ENCODE results near the gene CDC42BPB.
"Not testable (repeated sequence)": the region's sequence is repeated elsewhere in the genome, so short reads cannot be mapped to it uniquely, and the experiment has no call there.

CDC42BPB gene

GRCh38 chr14:102929241-102930137, 127.9 kb downstream of the CDC42BPB start:
- Histone ChIP-seq H3K4me3 (ENCODE audit: insufficient read length, low read depth) (peak overlapping the region; percentile 58), H3K9me3 (ENCODE audit: insufficient read depth, low read length) (no peaks in the 10 kb centered on the region), H3K36me3 (ENCODE audit: insufficient read depth, insufficient read length, low read length) (peaks cover 25% of the 10 kb centered on the region), H3K4me1 (ENCODE audit: insufficient read depth, insufficient read length) (peaks cover 4% of the 10 kb centered on the region), H3K27me3 (ENCODE audit: insufficient read depth, insufficient read length) (peaks cover 34% of the 10 kb centered on the region), H3K9ac (ENCODE audit: insufficient read length, low read depth) (peak overlapping the region; percentile 67)
- no peak for DNase-seq (ENCODE audit: low read depth, low spot score)
- no peak for TF ChIP-seq YY1 (IDR thresholded peaks at IDR 0.05; ENCODE audit: insufficient read depth, insufficient read length)
- peak; percentile 36 for TF ChIP-seq SUZ12 (IDR thresholded peaks at IDR 0.05; ENCODE audit: extremely low read depth, insufficient read depth, insufficient read length)

DNA sequence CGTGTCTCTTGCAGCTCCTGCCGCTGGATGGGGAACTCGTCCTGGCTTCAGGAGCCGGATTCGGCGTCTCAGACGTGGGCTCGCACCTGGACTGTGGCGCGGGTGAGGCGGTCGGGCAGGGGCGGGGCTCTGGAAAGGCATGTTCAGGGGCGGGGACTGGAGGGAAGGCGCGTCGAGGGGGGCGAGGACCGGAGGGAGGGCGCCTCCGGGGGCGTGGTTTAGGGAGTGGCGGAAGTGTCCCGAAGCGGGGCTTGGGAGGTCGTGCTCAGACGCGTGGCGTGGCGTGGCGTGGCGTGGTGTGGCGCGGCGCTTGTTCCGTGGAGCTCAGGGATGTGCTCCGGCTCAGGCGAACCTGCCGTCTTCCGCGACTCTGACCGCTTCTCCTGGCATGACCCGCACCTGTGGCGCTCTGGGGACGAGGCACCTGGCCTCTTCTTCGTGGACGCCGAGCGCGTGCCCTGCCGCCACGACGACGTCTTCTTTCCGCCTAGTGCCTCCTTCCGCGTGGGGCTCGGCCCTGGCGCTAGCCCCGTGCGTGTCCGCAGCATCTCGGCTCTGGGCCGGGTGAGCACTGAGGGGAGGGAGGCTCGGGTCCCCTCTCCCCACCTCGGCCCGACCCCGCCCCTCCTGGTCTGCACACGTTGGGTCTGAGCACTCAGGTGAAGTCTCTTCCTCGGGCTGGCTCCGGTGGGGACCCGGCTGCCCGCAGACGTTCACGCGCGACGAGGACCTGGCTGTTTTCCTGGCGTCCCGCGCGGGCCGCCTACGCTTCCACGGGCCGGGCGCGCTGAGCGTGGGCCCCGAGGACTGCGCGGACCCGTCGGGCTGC, 128.7 kb downstream of the CDC42BPB start:
- TF ChIP-seq SUZ12 (IDR thresholded peaks at IDR 0.05; ENCODE audit: extremely low read depth, insufficient read depth, insufficient read length) (no peak), YY1 (IDR thresholded peaks at IDR 0.05; ENCODE audit: insufficient read depth, insufficient read length) (no peak), ZNF274 (IDR thresholded peaks at IDR 0.05; ENCODE audit: low read depth, low read length) (no peak)
- H3K4me1 ChIP-seq (ENCODE audit: insufficient read depth, insufficient read length), result peaks cover 10% of the 10 kb centered on the region
- H3K36me3 ChIP-seq (ENCODE audit: insufficient read depth, insufficient read length, low read length), result peaks cover 21% of the 10 kb centered on the region
- no peaks in the 10 kb centered on the region for H3K9me3 ChIP-seq (ENCODE audit: insufficient read depth, low read length)
- peak overlapping the region; percentile 83 for H3K9ac ChIP-seq (ENCODE audit: insufficient read length, low read depth)
- peak overlapping the region; percentile 58 for H3K4me3 ChIP-seq (ENCODE audit: insufficient read length, low read depth)
- DNase-seq (ENCODE audit: low read depth, low spot score), result peak; percentile 38
- peaks cover 34% of the 10 kb centered on the region for H3K27me3 ChIP-seq (ENCODE audit: insufficient read depth, insufficient read length)

- peak overlapping the region; percentile 58 for H3K4me3 ChIP-seq (ENCODE audit: insufficient read length, low read depth)
- TF ChIP-seq YY1 (IDR thresholded peaks at IDR 0.05; ENCODE audit: insufficient read depth, insufficient read length), result no peak
- no peak for TF ChIP-seq ZNF274 (IDR thresholded peaks at IDR 0.05; ENCODE audit: low read depth, low read length)
- TF ChIP-seq SUZ12 (IDR thresholded peaks at IDR 0.05; ENCODE audit: extremely low read depth, insufficient read depth, insufficient read length), result no peak
- H3K27me3 ChIP-seq (ENCODE audit: insufficient read depth, insufficient read length), result peaks cover 34% of the 10 kb centered on the region
- H3K36me3 ChIP-seq (ENCODE audit: insufficient read depth, insufficient read length, low read length), result peaks cover 14% of the 10 kb centered on the region
- H3K9ac ChIP-seq (ENCODE audit: insufficient read length, low read depth), result peak overlapping the region; percentile 83
- no peak for DNase-seq (ENCODE audit: low read depth, low spot score)
- H3K9me3 ChIP-seq (ENCODE audit: insufficient read depth, low read length), result no peaks in the 10 kb centered on the region
- peaks cover 10% of the 10 kb centered on the region for H3K4me1 ChIP-seq (ENCODE audit: insufficient read depth, insufficient read length)
Measured at GRCh38 chr14:102927878-102928411, 129.4 kb downstream of the CDC42BPB start.

GRCh38 chr14:102927346-102927877, 129.9 kb downstream of the CDC42BPB start:
- H3K9me3 ChIP-seq (ENCODE audit: insufficient read depth, low read length), result no peaks in the 10 kb centered on the region
- TF ChIP-seq SUZ12 (IDR thresholded peaks at IDR 0.05; ENCODE audit: extremely low read depth, insufficient read depth, insufficient read length), result no peak
- peak overlapping the region; percentile 83 for H3K9ac ChIP-seq (ENCODE audit: insufficient read length, low read depth)
- peaks cover 34% of the 10 kb centered on the region for H3K27me3 ChIP-seq (ENCODE audit: insufficient read depth, insufficient read length)
- H3K36me3 ChIP-seq (ENCODE audit: insufficient read depth, insufficient read length, low read length), result peaks cover 11% of the 10 kb centered on the region
- DNase-seq (ENCODE audit: low read depth, low spot score), result no peak
- H3K4me1 ChIP-seq (ENCODE audit: insufficient read depth, insufficient read length), result peaks cover 10% of the 10 kb centered on the region
- peak overlapping the region; percentile 58 for H3K4me3 ChIP-seq (ENCODE audit: insufficient read length, low read depth)

- H3K4me1 ChIP-seq (ENCODE audit: insufficient read depth, insufficient read length), result peaks cover 10% of the 10 kb centered on the region
- not testable (repeated sequence) for H3K9me3 ChIP-seq (ENCODE audit: insufficient read depth, low read length); H3K4me3 ChIP-seq (ENCODE audit: insufficient read length, low read depth); H3K36me3 ChIP-seq (ENCODE audit: insufficient read depth, insufficient read length, low read length); H3K9ac ChIP-seq (ENCODE audit: insufficient read length, low read depth); DNase-seq (ENCODE audit: low read depth, low spot score)
- peaks cover 34% of the 10 kb centered on the region for H3K27me3 ChIP-seq (ENCODE audit: insufficient read depth, insufficient read length)
Measured at GRCh38 chr14:102926840-102927239, 130.5 kb downstream of the CDC42BPB start.

GRCh38 chr14:102926104-102926503, 131.2 kb downstream of the CDC42BPB start:
- no peak for TF ChIP-seq ZNF274 (IDR thresholded peaks at IDR 0.05; ENCODE audit: low read depth, low read length)
- no peak for TF ChIP-seq SUZ12 (IDR thresholded peaks at IDR 0.05; ENCODE audit: extremely low read depth, insufficient read depth, insufficient read length)
- TF ChIP-seq YY1 (IDR thresholded peaks at IDR 0.05; ENCODE audit: insufficient read depth, insufficient read length), result no peak
- Histone ChIP-seq H3K4me3 (ENCODE audit: insufficient read length, low read depth) (no peak overlapping the region), H3K4me1 (ENCODE audit: insufficient read depth, insufficient read length) (peaks cover 10% of the 10 kb centered on the region), H3K9me3 (ENCODE audit: insufficient read depth, low read length) (no peaks in the 10 kb centered on the region), H3K36me3 (ENCODE audit: insufficient read depth, insufficient read length, low read length) (peaks cover 2% of the 10 kb centered on the region), H3K9ac (ENCODE audit: insufficient read length, low read depth) (no peak overlapping the region), H3K27me3 (ENCODE audit: insufficient read depth, insufficient read length) (peaks cover 34% of the 10 kb centered on the region)
- no peak for DNase-seq (ENCODE audit: low read depth, low spot score)

DNA sequence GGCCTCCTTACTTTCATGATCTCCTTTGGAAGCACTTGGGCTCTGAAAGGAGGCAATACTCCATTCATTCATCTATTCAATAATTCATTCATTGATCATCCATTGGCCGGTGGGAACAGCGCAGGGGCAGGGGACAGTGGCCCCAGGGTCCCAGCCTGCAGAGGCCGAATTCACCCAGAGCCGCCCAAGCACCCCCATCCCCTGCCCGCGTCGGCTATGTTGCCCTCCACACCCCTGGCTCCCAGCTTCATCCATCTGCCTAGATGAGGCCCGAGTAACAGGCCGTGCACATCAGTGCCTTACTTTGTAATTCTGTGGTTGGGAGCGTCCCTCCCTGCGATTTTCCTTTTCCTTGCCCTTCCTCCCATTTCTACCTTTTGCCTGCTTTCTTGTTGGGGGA, 131.7 kb downstream of the CDC42BPB start:
- no peak for TF ChIP-seq SUZ12 (IDR thresholded peaks at IDR 0.05; ENCODE audit: extremely low read depth, insufficient read depth, insufficient read length)
- TF ChIP-seq YY1 (IDR thresholded peaks at IDR 0.05; ENCODE audit: insufficient read depth, insufficient read length), result no peak
- no peak for TF ChIP-seq ZNF274 (IDR thresholded peaks at IDR 0.05; ENCODE audit: low read depth, low read length)
- no peak for DNase-seq (ENCODE audit: low read depth, low spot score)
- H3K9ac ChIP-seq (ENCODE audit: insufficient read length, low read depth), result no peak overlapping the region
- H3K4me1 ChIP-seq (ENCODE audit: insufficient read depth, insufficient read length), result peaks cover 10% of the 10 kb centered on the region
- no peak overlapping the region for H3K4me3 ChIP-seq (ENCODE audit: insufficient read length, low read depth)
- peaks cover 32% of the 10 kb centered on the region for H3K27me3 ChIP-seq (ENCODE audit: insufficient read depth, insufficient read length)
- H3K9me3 ChIP-seq (ENCODE audit: insufficient read depth, low read length), result no peaks in the 10 kb centered on the region
- no peaks in the 10 kb centered on the region for H3K36me3 ChIP-seq (ENCODE audit: insufficient read depth, insufficient read length, low read length)

All from NT2/D1 (cell line).